ENCODE results near the gene CFAP299. TPM values are rescaled to one million over a fixed set of nuclear protein-coding genes. Genes with fewer than 3 reads are reported as not detected.

CFAP299 gene
- polyA plus RNA-seq, 2 of the 4 experiments (the other 2 are of a cell fraction), result not detected

GRCh38 chr4:80587871-80588385 lies 252.4 kb downstream of the CFAP299 start:
- 23% methylated on average over 2 of the region's 2 CpGs for WGBS (ENCODE audit: missing lambda C conversion rate)
- POLR2A ChIA-PET, result no interaction called here

GRCh38 chr4:80592950-80593349 lies 257.4 kb downstream of the CFAP299 start:
- Histone ChIP-seq H3K27ac (no peak overlapping the region), H3K4me3 (no peak overlapping the region), H3K4me2 (no peak overlapping the region), H3K9me3 (no peaks in the 10 kb centered on the region), H3K4me1 (no peaks in the 10 kb centered on the region)
- CTCF ChIA-PET, result no interaction called here
- POLR2A ChIA-PET, result no interaction called here
- DNase-seq (ENCODE audit: low read depth in 1 of 2, low spot score in 1 of 2), result peak in 1 of 2 experiments; percentile 0
- ATAC-seq, result 0 out of 6 replicates have a peak, but pooled peaks of 1 of the 2 experiments have one; percentile 41
- 0% methylated on average over 2 of the region's 2 CpGs for WGBS (ENCODE audit: missing lambda C conversion rate)
- no peak for TF ChIP-seq E2F6 (IDR thresholded peaks at IDR 0.05; ENCODE audit: borderline replicate concordance, low read depth)
- no peak for TF ChIP-seq CHD4 (IDR thresholded peaks at IDR 0.05; ENCODE audit: borderline replicate concordance)
- no peak for TF ChIP-seq CBX8 (IDR thresholded peaks at IDR 0.05)
- no peak for TF ChIP-seq HES2 (IDR thresholded peaks at IDR 0.05)
- no peak for TF ChIP-seq HOXB5 (CRISPR knock-in tag; IDR thresholded peaks at IDR 0.05)
- TF ChIP-seq FOSL2 (IDR thresholded peaks at IDR 0.05), result no peak
- TF ChIP-seq FOSL2 (CRISPR knock-in tag; IDR thresholded peaks at IDR 0.05), result no peak
- no peak for TF ChIP-seq HMGXB4 (CRISPR knock-in tag; IDR thresholded peaks at IDR 0.05; ENCODE audit: borderline replicate concordance)
- no peak for TF ChIP-seq ELK1 (IDR thresholded peaks at IDR 0.05; ENCODE audit: low read depth, low read length)
- TF ChIP-seq RARB (CRISPR knock-in tag; IDR thresholded peaks at IDR 0.05), result no peak
- TF ChIP-seq HEYL (CRISPR knock-in tag; IDR thresholded peaks at IDR 0.05), result no peak
- no peak for FAIRE-seq

More at GRCh38 chr4:80587871-80588385, 252.4 kb downstream of the CFAP299 start:
- Histone ChIP-seq H3K27ac (no peak overlapping the region), H3K9me3 (no peaks in the 10 kb centered on the region), H3K4me1 (no peaks in the 10 kb centered on the region), H3K4me2 (no peak overlapping the region), H3K4me3 (no peak overlapping the region)
- CTCF ChIA-PET, result interaction anchor here (1.1 kb wide), 1 partner anchor 17 kb away, joined by 3 read pairs; no protein-coding TSS in a partner anchor
- ATAC-seq (no peak), DNase-seq (ENCODE audit: low read depth in 1 of 2, low spot score in 1 of 2) (no peak), FAIRE-seq (no peak)
- TF ChIP-seq POLR2A (IDR thresholded peaks at IDR 0.05; ENCODE audit: low read length) (no peak), NR3C1 (IDR thresholded peaks at IDR 0.05) (no peak), EHMT2 (IDR thresholded peaks at IDR 0.05; ENCODE audit: low read depth) (no peak), RARB (CRISPR knock-in tag; IDR thresholded peaks at IDR 0.05) (no peak), CEBPB (IDR thresholded peaks at IDR 0.05) (no peak), CHD4 (IDR thresholded peaks at IDR 0.05; ENCODE audit: borderline replicate concordance) (no peak), ZNF302 (CRISPR knock-in tag; IDR thresholded peaks at IDR 0.05) (no peak), HMGXB4 (CRISPR knock-in tag; IDR thresholded peaks at IDR 0.05; ENCODE audit: borderline replicate concordance) (no peak), RNF2 (IDR thresholded peaks at IDR 0.05; ENCODE audit: borderline replicate concordance, low read depth) (no peak), RFX5 (IDR thresholded peaks at IDR 0.05) (no peak), ZSCAN20 (CRISPR knock-in tag; IDR thresholded peaks at IDR 0.05) (no peak), FOXS1 (CRISPR knock-in tag; IDR thresholded peaks at IDR 0.05) (no peak), GATA3 (IDR thresholded peaks at IDR 0.05; ENCODE audit: borderline replicate concordance) (no peak), RCOR1 (IDR thresholded peaks at IDR 0.05; ENCODE audit: low read depth, low read length) (no peak), CBX2 (IDR thresholded peaks at IDR 0.05; ENCODE audit: borderline replicate concordance, low read depth) (no peak), ESRRA (IDR thresholded peaks at IDR 0.05; ENCODE audit: borderline replicate concordance, low read length) (no peak), POLR2AphosphoS2 (conservative IDR thresholded peaks at IDR 0.05; ENCODE audit: low read length) (no peak)

All from A549 (cell line).